GM10847 (cell line): ENCODE measurements around the gene C9orf43.
A peak's percentile ranks its signal among the peaks of the same experiment; 100 is the strongest.

Experiments used
- POLR2A ChIP-seq: IDR thresholded peaks from 2 replicates; pipeline ENCODE4 v1.6.1; 2011; ENCODE audit not compliant: insufficient read length; ENCODE audit errors: extremely low read depth

C9orf43 gene, protein sequence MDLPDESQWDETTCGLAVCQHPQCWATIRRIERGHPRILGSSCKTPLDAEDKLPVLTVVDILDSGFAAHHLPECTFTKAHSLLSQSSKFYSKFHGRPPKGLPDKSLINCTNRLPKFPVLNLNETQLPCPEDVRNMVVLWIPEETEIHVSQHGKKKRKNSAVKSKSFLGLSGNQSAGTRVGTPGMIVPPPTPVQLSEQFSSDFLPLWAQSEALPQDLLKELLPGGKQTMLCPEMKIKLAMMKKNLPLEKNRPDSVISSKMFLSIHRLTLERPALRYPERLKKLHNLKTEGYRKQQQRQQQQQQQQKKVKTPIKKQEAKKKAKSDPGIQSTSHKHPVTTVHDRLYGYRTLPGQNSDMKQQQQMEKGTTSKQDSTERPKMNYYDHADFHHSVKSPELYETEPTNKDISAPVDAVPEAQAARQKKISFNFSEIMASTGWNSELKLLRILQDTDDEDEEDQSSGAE

GRCh38 chr9:113410207-113410864 is at the start of gene C9orf43, which contains the start of gene POLE3:
Gene C9orf43, plus strand, starts transcription at chr9:113410747. Its CDS starts 2,747 bp downstream, at chr9:113413494.
Gene POLE3, minus strand, starts transcription at chr9:113410675. Its CDS starts 382 bp downstream, at chr9:113410293.
- TF ChIP-seq POLR2A, result peak; percentile 68

DNA sequence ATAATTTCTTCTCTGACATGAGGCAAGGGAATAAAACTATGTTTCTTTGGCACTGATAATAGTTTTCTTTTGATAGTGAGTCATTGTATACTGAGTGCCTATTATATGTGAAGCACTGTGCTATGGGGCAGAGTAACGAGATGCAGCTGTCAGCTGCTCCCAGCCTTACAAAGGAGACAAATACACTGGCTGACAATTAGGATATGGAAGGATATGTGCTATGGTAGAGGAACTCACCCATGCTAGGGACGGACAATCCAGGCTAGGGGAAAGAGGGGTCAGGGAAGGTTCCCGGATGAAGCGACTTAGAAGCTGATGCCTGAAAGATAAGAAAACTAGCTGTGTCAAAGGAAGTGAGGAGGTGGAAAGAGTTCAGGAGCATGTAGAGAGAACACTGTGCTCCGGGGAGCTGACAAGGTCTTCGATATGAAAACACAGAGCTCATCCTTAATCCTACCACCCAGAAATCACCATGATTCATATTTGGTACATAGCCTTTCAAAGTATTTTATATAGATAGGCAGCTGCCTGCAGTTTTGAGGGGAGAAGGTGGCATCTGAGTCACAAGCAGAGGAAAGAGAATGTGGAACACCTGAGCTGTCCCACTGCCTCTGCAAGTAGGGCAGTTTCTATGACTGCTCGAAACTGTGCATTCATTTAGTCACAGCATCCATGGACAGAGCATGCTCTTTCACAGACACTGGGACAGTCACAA is 49.1 kb upstream of the C9orf43 start:
- TF ChIP-seq POLR2A, result no peak

GRCh38 chr9:113363336-113363735 is 47.2 kb upstream of the C9orf43 start:
- no peak for TF ChIP-seq POLR2A

DNA sequence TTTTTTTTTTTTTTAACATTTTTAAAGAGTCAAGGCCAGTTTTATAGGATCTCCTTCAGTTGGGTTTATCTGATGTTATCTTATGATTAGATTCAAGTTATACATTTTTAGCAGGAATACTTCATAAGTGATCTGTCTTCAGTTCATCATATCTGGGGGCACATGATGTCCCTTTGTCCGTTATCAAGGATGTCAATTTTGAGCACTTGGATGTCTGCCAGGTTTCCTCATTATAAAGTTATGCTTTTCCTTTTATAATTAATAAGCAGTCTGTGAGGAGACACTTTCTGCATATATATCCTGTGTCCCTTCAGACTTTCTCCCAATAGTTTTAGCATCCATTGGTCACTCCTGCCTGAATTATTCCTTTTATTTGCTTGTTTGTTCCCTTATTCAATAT is 45.6 kb upstream of the C9orf43 start:
- no peak for TF ChIP-seq POLR2A

- TF ChIP-seq POLR2A, result no peak
These were observed 42.1 kb upstream of the C9orf43 start for GRCh38 chr9:113368348-113368981.

DNA sequence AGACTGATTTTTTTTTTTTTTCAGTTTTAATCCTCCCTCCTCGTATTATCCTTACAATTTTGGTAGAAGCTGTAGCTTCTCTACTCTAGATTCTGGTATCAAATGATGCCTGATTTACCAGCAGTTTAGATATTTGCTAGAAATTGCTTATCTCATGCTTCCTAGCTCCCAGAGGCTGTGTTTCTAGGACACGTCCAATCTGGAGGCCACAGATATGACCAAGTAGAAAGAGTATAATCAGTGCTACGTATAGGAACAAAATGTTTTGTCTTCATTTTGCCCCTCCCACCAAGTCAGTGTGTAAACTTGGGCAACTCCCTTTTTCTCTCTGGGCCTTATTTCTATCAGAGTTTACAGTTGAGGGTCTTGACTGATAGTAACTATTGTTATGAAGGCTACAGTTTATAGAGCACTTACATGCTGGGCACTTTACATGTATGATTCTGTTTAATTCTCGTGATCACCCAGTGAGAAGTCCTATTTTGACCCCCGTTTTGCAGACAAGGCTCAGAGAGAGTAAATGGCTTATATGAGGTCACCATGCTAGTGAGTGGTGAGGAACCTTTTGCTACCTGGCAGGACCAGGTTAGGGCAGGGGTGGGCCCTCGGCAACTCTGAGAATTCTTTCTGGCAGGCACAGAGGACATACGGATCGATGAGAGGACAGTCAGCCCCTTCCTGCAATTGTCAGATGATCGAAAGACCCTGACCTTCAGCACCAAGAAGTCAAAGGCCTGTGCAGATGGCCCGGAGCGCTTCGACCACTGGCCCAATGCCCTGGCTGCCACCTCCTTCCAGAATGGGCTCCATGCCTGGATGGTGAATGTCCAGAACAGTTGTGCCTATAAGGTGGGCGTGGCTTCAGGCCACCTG is 41.3 kb upstream of the C9orf43 start:
- no peak for TF ChIP-seq POLR2A

DNA sequence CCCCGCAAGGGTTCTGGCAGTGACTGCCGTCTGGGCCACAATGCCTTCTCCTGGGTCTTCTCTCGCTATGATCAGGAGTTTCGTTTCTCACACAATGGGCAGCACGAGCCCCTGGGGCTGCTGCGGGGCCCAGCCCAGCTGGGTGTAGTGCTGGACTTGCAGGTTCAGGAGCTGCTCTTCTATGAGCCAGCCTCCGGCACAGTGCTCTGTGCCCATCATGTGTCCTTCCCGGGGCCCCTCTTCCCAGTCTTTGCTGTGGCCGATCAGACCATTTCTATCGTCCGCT is 40.7 kb upstream of the C9orf43 start:
- no peak for TF ChIP-seq POLR2A

GRCh38 chr9:113370806-113371325 is 39.7 kb upstream of the C9orf43 start:
- no peak for TF ChIP-seq POLR2A

- TF ChIP-seq POLR2A, result no peak
These were observed 38.5 kb upstream of the C9orf43 start for GRCh38 chr9:113372059-113372458.

DNA sequence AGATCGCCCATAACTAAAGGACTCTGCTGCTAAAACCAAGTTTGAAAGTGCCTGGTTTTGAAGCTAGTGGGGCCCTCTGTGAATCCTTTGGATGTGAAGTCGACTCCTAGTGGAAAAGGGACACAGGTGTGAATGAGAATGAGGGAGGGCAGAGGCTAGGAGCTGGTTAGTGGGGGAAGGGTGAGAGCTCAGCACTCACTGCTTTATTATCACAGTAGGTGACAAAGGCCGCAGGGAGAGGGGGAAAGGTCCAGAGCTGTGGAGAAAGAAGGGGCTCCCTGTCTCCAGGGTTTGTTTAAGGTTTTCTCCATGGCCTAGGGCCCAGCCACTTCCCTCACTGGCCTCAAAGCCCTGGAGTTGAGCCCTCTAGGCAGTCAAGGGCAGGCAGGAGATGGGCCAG is 37.3 kb upstream of the C9orf43 start:
- TF ChIP-seq POLR2A, result no peak

DNA sequence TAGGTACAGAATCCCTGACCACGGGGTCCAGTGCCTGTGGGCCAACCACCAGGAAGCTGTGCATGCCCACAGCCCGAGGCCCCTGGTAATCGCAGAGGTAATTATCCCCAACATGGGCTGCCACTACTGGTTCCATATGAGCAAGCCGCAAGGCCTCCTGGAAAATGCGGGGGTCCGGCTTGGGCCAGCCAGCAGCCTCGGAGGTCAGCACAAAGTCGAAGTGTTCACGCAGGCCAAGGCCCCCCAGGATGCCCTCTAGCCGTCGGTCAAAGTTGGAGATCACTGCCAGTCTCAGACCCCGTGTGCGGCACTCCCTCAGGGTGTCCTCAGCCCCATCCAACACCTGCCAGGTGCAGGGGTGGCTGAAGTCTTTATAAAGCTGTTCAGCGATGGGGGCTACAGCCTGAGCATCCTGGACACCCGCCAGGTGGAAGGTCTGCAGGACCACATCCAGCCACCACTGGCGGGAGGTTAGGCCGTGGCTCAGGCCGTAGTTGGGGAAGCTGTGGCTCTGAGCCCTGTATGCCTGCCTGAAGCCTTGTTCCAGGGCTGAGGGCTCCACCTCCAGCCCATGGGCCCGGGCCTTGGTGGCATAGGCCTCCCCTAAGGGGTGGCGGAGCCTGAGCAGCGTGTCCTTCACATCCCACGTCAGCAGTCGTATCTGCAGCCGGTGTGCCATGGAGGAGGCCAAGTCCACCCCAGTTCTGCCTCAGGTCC is 36.7 kb upstream of the C9orf43 start:
- TF ChIP-seq POLR2A, result no peak

DNA sequence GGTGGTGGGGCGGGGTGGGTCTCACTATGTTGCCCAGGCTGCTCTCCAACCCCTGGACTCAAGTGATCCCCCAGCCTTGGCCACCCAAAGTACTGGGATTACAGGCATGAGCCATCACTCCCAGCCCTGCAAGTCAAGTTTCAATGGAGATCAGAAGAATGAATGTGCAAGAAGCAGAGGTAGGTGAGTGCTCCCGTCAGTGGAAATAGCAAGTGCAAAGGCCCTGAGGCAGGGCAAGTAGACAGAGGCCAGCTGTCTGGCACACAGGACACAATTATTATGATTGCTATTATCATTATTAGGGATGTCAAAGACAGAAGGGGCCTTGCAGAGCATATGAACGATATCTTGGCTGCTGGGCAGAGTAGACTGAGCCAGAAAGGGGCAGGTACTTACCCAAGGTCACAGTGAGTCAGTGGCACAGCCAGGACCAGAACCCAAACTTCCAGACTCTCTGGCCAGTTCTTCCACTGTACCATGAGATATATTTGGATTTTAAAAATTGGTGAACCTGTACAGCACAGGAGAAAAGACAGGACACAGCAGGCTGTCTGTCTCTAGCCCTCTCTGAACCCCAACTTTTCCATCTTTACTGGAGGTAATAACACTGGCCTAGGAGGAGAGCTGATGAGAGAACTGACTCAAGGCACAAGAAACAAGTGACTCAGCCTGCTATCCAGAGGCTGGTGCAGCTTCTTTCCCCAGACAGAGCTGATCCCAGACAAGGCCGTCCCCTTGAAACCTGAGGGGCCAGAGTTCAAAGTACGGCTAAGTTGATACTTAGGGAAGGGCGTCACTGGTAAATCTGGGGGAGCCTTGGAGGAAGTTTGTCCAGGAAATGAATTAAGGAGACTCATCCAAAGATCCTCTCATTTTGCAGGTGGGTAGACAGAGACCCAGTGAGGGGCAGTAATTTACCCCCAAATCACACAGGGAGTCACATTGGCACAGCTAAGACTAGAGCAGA is 35.2 kb upstream of the C9orf43 start:
- no peak for TF ChIP-seq POLR2A
